Dedifferentiated amniotic fluid mesenchymal stem cell (primary cell): ENCODE measurements around the gene UBN1.
A peak's percentile ranks its signal among the peaks of the same experiment; 100 is the strongest.
"Not testable (repeated sequence)": the region's sequence is repeated elsewhere in the genome, so short reads cannot be mapped to it uniquely, and the experiment has no call there.

Experiments used
- DNase-seq: peaks from one replicate; pipeline ENCODE4 v3.0.0-alpha.2; 2016; ENCODE audit errors: extremely low spot score

Gene UBN1

GRCh38 chr16:4904942-4905615 lies 57.8 kb downstream of the UBN1 start:
- DNase-seq: no peak

DNA sequence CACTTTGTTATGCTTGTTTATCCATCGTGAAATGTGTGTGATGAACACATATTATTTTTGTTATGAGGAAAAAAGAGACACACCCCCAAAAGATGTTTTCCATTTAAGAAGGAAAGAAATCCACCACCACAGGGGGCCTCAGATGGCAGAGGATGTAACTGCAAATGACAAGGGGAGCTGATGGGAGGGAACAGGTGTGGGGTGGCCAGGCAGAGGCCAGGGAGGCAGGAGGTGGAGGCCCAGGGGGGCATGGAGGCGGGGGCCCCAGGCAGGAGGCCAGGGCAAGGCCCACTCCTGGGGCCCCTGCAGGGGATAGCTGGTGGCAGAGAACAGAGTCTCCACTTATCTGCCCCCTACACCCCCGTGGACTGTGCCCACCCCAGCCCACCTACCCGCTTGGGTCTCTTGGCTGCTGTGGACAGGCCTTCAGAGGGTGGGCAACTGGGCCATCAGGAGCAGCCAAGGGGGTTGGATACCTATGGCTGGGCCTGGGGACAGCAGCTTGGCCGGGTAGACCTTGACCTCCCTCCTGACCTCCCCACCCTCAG lies 61.6 kb downstream of the UBN1 start:
- DNase-seq: no peak

DNA sequence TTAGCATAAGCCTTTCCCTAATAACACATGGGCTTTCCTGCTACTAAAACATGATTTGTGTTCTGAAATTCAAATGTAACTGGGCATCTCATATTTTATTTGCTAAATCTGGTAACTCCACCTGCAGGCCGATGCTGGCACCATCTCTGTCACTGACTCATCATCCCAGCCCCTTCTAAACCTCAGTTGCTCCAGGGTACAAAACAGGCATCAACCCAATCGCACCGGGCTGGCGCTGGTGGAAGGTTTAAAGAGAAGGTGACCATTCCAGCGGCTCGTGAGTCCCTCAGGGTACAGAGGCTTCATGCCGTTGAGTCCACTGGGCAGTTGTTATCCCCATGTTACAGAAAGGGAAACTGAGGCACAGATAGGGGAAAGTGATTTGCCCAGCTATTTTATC lies 62.5 kb downstream of the UBN1 start:
- no peak for DNase-seq

GRCh38 chr16:4910828-4911227 lies 63.5 kb downstream of the UBN1 start:
- DNase-seq: no peak

- DNase-seq: peak; percentile 69
These were observed 64.7 kb downstream of the UBN1 start for GRCh38 chr16:4911970-4912386.

DNA sequence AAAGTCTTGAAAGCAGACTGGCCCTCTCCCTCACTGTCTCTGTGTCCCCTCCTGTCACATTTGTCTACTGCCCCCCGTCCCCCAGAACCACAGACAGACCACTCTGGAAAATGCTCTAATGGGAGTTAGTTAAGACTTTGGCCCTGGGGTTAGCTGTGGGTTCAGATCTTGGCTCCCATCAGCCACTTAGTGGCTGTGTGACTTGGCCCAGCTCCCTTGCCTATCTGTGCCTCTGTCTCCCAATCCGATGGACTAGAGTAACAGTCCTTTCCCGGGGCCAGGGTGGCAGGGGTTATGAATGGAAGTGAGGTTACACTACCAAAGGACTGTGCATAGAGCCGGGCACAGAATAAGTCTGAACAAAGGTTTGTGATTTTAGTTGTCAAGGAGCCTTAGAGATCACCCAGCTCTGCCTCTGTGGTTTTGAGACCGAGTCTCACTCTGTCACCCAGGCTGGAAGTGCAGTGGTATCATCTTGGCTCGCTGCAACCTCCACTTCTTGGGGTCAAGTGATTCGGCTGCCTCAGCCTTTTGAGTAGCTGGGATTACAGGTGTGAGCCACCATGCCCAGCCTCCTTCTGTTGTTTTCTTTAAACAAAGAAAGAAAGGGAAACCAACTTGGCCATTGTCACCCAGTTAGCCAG lies 66.0 kb downstream of the UBN1 start:
- no peak for DNase-seq

GRCh38 chr16:4913774-4914525 lies 66.7 kb downstream of the UBN1 start:
- DNase-seq: no peak

- no peak for DNase-seq
These were observed 67.4 kb downstream of the UBN1 start for GRCh38 chr16:4914528-4915225.

GRCh38 chr16:4915226-4915761 lies 68.0 kb downstream of the UBN1 start:
- peak; percentile 73 for DNase-seq

GRCh38 chr16:4917117-4917516 lies 69.8 kb downstream of the UBN1 start:
- DNase-seq: peak; percentile 59

- no peak for DNase-seq
These were observed 71.5 kb downstream of the UBN1 start for GRCh38 chr16:4918781-4919251.

DNA sequence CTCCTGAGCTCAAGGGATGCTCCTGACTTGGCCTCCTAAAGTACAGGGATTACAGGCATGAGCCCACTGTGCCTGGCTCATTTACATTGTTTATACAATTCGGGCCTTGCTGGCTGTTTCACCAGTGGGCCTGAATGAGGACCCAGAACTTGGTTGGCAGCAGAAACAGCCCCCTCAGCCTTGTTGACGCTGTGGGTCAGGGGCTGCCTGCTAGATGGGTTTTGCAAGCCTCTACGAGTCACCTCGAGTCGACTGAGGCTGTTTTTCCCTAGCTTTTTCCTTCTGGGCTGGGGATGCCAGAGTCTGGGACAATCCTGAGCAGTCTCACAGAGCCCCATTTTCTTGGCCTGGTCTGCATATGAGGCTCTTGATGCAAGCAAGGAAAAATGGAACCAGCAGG lies 73.5 kb downstream of the UBN1 start:
- no peak for DNase-seq

GRCh38 chr16:4922721-4923342 lies 75.6 kb downstream of the UBN1 start:
- DNase-seq: no peak

GRCh38 chr16:4923853-4924252 lies 76.6 kb downstream of the UBN1 start:
- DNase-seq: no peak

GRCh38 chr16:4924593-4925292 lies 77.5 kb downstream of the UBN1 start:
- DNase-seq: no peak

DNA sequence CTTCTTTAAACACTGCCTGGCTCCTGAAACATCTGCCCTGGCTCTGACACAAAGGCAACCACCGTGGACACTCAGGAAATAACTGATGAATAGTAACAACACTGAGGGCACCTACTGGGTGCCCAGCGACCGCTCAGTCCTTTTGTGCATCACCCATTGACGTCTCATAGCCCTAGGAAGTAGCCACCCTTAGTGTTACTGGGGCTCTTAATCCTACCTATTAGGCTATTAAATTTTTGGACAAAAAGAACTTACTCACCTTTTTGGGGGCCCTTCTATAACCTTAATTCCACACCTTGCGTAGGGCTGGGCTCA lies 78.0 kb downstream of the UBN1 start:
- DNase-seq: no peak

DNA sequence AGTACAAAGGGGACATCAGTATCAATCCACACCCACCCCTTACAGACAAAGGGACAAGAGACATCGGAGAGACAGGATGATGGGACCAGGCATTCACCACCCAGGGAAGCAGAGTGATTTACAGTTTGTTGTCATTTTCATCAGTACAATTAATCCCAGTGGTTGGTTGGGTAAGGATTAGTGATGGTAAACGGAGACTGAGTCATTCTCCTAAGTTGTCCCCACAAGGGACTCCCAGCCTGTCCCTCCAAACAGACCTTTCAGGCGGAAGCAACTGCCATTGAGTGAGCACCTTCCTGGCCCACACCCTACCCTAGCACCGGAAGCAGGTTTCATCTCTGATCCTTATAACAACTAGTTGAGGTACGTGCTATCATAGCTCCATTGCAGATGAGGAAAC lies 78.5 kb downstream of the UBN1 start:
- DNase-seq: no peak

- no peak for DNase-seq
These were observed 79.6 kb downstream of the UBN1 start for GRCh38 chr16:4926928-4927327.

- DNase-seq: no peak
These were observed 80.4 kb downstream of the UBN1 start for GRCh38 chr16:4927661-4928060.

DNA sequence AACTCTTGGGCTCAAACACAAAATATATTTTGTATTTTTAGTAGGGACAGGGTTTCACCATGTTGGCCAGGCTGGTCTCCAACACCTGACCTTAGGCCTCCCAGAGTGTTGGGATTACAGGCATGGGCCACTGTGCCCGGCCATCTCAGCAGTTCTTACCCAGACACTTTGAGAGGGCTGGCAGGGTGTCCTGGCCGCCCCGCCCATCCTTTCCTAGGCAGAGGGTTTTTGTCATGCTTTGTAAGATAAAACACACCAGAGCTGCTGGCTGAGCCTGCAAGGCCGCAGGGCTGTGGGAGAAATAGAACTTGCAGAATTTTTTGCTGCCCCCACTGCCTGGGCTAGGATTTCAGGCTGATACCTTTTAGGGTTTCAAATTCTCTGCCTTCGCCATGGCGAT lies 80.9 kb downstream of the UBN1 start:
- DNase-seq: no peak

- DNase-seq: not testable (repeated sequence)
These were observed 82.3 kb downstream of the UBN1 start for GRCh38 chr16:4929619-4930018.
